H1 (cell line): ENCODE data around the gene SPACA4. TPM values are rescaled to one million over a fixed set of nuclear protein-coding genes. Genes with fewer than 3 reads are reported as not detected.

Source experiments
- CTCF ChIP-seq, 3 experiments: IDR thresholded peaks; 1 replicate in 2 of 3; 2 replicates in 1 of 3; pipeline versions ENCODE4 v1.5.1 to v1.6.1; 2011; ENCODE audit warnings: low read length in 3 of 3, mild to moderate bottlenecking in 3 of 3, inconsistent platforms in 2 of 3, low read depth in 1 of 3, moderate library complexity in 1 of 3; ENCODE audit not compliant: insufficient read depth in 1 of 3; ENCODE audit errors: control extremely low read depth in 1 of 3
- polyA plus RNA-seq, 7 experiments: library from polyadenylated mRNA; depleted of rRNA in 3 of 7; stranded (reverse) in 5 of 7; unstranded in 2 of 7; fragments of >200 nt in 5 of 7; fragments of 200-250 nt in 2 of 7; gene quantifications; 1 replicate in 5 of 7; 2 replicates in 1 of 7; 4 replicates in 1 of 7; pipeline versions ENCODE4 v1.2.1 to v1.2.3, GENCODE V29; 2011 to 2013; ENCODE audit warnings: missing spikeins in 2 of 7, mixed read lengths in 2 of 7
- total RNA-seq: library from RNA; stranded (reverse); fragmentation: NEBNext Ultra II Directional; extraction: Animal tissue kit (Norgen Biotek cat#: 25700); gene quantifications from 2 replicates; pipeline ENCODE4 v1.2.1, GENCODE V29; 2021

The SPACA4 gene
- total and polyA plus RNA-seq, 2 of the 8 experiments (the other 6 are each of a cell fraction or from before 2014, with no cell fraction given): not detected

- no peak for TF ChIP-seq CTCF (IDR thresholded peaks at IDR 0.05; ENCODE audit: control extremely low read depth in 1 of 3, insufficient read depth in 1 of 3, low read depth in 1 of 3, low read length in 3 of 3)
Measured at GRCh38 chr19:48606463-48607358, at the start of gene SPACA4 (continued).
